ENCODE data around the gene ACTRT2.

The ACTRT2 gene

DNA sequence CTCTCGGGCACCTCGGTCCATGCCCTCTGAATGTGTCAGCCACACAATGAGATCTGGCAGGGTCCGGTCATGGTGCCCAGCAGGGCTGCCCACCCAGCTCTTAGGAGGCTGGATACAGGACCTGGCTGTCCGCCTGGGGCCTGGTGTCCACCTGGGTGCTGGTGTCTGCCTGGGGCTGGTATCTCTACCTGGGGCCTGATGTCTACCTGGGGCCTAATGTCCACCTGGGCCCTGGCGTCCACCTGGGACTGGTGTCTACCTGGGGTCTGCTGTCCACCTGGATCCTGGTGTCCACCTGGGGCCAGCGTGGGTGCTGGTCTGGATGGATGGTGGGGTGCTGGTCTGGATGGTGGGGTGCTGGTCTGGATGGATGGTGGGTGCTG lies 45.1 kb upstream of the ACTRT2 start:
- no peaks in the 10 kb centered on the region for H3K36me3 ChIP-seq (ENCODE audit: insufficient read depth, low read length)
- H3K9me3 ChIP-seq (ENCODE audit: low read depth, low read length) = no peaks in the 10 kb centered on the region
- no peak overlapping the region for H3K4me3 ChIP-seq
- no peak overlapping the region for H3K27ac ChIP-seq
- no peak overlapping the region for H3K9ac ChIP-seq (ENCODE audit: insufficient read length)
- DNase-seq (ENCODE audit: low read depth, low spot score) = no peak
- no peak for TF ChIP-seq FOXP2 (optimal IDR thresholded peaks at IDR 0.05; ENCODE audit: control extremely low read depth, extremely low read length, insufficient read depth)
- TF ChIP-seq EZH2 (IDR thresholded peaks at IDR 0.05) = no peak
- TF ChIP-seq POLR2AphosphoS5 (IDR thresholded peaks at IDR 0.05; ENCODE audit: borderline replicate concordance, low read depth, low read length) = no peak

DNA sequence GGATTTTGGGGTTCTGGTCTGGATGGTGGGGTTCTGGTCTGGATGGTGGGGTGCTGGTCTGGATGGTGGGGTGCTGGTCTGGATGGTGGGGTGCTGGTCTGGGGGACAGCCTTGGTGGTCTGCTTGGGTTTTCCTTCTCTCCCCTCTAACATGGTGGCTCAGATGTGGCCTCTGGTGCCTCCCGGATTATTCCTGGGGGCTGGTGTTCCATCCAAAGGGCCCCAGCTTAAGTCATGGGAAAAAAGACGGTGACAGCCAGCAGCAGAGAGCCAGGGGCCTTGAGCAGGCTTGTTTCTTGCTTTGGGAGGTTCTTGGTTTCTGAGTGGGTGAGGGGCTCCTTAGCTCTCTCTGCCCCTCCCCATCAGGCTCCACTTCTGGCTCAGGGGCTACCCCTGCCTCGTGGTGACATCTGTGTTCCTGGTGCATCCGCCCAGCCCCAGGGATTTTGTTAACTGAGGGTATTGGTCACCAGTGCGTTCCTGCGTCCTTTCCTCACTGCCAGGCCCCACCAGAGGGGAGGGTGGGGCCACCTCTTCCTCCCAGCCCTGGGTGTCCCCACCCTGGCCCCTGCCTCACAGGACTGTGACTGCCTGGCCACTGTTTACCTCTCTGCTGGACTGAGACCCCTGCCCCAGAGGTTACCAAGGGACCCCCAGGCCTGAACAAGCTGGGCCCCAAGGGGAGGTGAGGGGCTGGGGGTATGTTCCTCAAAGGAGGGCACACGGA lies 43.2 kb upstream of the ACTRT2 start:
- Histone ChIP-seq H3K36me3 (ENCODE audit: insufficient read depth, low read length) (no peaks in the 10 kb centered on the region), H3K9me3 (ENCODE audit: low read depth, low read length) (no peaks in the 10 kb centered on the region), H3K27ac (no peak overlapping the region), H3K4me3 (no peak overlapping the region), H3K9ac (ENCODE audit: insufficient read length) (no peak overlapping the region)
- DNase-seq (ENCODE audit: low read depth, low spot score) = no peak
- TF ChIP-seq EZH2 (IDR thresholded peaks at IDR 0.05) = no peak
- no peak for TF ChIP-seq POLR2AphosphoS5 (IDR thresholded peaks at IDR 0.05; ENCODE audit: borderline replicate concordance, low read depth, low read length)
- no peak for TF ChIP-seq FOXP2 (optimal IDR thresholded peaks at IDR 0.05; ENCODE audit: control extremely low read depth, extremely low read length, insufficient read depth)

GRCh38 chr1:2978691-2979190 lies 42.5 kb upstream of the ACTRT2 start:
- no peaks in the 10 kb centered on the region for H3K9me3 ChIP-seq (ENCODE audit: low read depth, low read length)
- H3K4me3 ChIP-seq = no peak overlapping the region
- no peaks in the 10 kb centered on the region for H3K36me3 ChIP-seq (ENCODE audit: insufficient read depth, low read length)
- TF ChIP-seq EZH2 (IDR thresholded peaks at IDR 0.05) = no peak
- no peak for TF ChIP-seq POLR2AphosphoS5 (IDR thresholded peaks at IDR 0.05; ENCODE audit: borderline replicate concordance, low read depth, low read length)
- TF ChIP-seq FOXP2 (optimal IDR thresholded peaks at IDR 0.05; ENCODE audit: control extremely low read depth, extremely low read length, insufficient read depth) = no peak
- no peak overlapping the region for H3K9ac ChIP-seq (ENCODE audit: insufficient read length)
- H3K27ac ChIP-seq = no peak overlapping the region
- DNase-seq (ENCODE audit: low read depth, low spot score) = no peak

- H3K9ac ChIP-seq (ENCODE audit: insufficient read length) = no peak overlapping the region
- DNase-seq (ENCODE audit: low read depth, low spot score) = no peak
Observed at GRCh38 chr1:2979191-2980072, 41.8 kb upstream of the ACTRT2 start.

GRCh38 chr1:2980073-2980791 lies 41.0 kb upstream of the ACTRT2 start:
- TF ChIP-seq FOXP2 (optimal IDR thresholded peaks at IDR 0.05; ENCODE audit: control extremely low read depth, extremely low read length, insufficient read depth) = no peak
- no peak for TF ChIP-seq POLR2AphosphoS5 (IDR thresholded peaks at IDR 0.05; ENCODE audit: borderline replicate concordance, low read depth, low read length)
- no peak for TF ChIP-seq EZH2 (IDR thresholded peaks at IDR 0.05)

More at GRCh38 chr1:2979191-2980072, 41.8 kb upstream of the ACTRT2 start:
- Histone ChIP-seq H3K4me3 (no peak overlapping the region), H3K9me3 (ENCODE audit: low read depth, low read length) (no peaks in the 10 kb centered on the region), H3K27ac (no peak overlapping the region), H3K36me3 (ENCODE audit: insufficient read depth, low read length) (no peaks in the 10 kb centered on the region)
- TF ChIP-seq FOXP2 (optimal IDR thresholded peaks at IDR 0.05; ENCODE audit: control extremely low read depth, extremely low read length, insufficient read depth) = no peak
- TF ChIP-seq EZH2 (IDR thresholded peaks at IDR 0.05) = no peak
- TF ChIP-seq POLR2AphosphoS5 (IDR thresholded peaks at IDR 0.05; ENCODE audit: borderline replicate concordance, low read depth, low read length) = no peak

DNA sequence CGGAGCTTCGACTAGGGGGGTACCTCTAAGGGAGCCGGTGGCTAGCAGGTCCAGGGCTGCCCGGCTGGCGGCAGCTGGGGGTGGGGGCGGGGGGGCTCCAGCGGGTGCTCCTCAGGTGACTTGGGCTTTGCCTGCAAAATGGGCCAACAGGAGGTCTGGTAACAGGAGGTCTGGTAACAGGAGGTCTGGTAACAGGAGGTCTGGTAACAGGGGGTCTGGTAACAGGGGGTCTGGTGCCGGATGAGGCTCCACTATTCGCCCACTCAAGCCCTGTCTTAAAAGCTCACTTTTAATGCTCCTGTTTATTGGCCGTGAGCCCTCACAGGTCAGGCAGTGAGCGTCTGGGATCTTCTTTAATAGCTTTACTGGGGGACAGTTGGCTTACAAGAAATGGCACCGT lies 40.4 kb upstream of the ACTRT2 start:
- H3K36me3 ChIP-seq (ENCODE audit: insufficient read depth, low read length) = no peaks in the 10 kb centered on the region
- TF ChIP-seq FOXP2 (optimal IDR thresholded peaks at IDR 0.05; ENCODE audit: control extremely low read depth, extremely low read length, insufficient read depth) = no peak
- no peak for TF ChIP-seq POLR2AphosphoS5 (IDR thresholded peaks at IDR 0.05; ENCODE audit: borderline replicate concordance, low read depth, low read length)
- TF ChIP-seq EZH2 (IDR thresholded peaks at IDR 0.05) = no peak
- no peak overlapping the region for H3K9ac ChIP-seq (ENCODE audit: insufficient read length)
- no peak for DNase-seq (ENCODE audit: low read depth, low spot score)
- H3K4me3 ChIP-seq = no peak overlapping the region
- H3K27ac ChIP-seq = no peak overlapping the region
- no peaks in the 10 kb centered on the region for H3K9me3 ChIP-seq (ENCODE audit: low read depth, low read length)

More at GRCh38 chr1:2980073-2980791, 41.0 kb upstream of the ACTRT2 start:
- no peak for DNase-seq (ENCODE audit: low read depth, low spot score)
- Histone ChIP-seq H3K4me3 (no peak overlapping the region), H3K36me3 (ENCODE audit: insufficient read depth, low read length) (no peaks in the 10 kb centered on the region), H3K9ac (ENCODE audit: insufficient read length) (no peak overlapping the region), H3K9me3 (ENCODE audit: low read depth, low read length) (no peaks in the 10 kb centered on the region), H3K27ac (no peak overlapping the region)

DNA sequence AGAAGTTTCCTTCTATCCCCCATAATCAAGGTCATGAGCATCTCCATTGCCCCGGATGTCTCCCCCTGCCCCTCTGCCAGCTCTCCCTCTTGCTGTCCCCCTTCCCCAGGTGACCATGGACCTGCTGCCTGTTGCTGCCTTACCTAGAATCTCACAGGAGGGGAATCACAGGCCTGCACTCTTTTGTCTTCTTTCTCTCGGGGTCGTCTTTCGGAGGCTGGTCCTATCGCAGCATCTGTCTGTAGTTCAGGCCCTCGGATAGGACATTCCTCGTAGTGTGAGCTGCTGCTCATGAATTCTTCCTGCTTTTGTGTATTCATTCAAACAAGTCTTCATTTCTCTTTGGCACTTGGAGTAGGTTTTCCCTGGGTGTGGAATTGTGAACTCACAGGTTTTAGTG lies 39.9 kb upstream of the ACTRT2 start:
- Histone ChIP-seq H3K36me3 (ENCODE audit: insufficient read depth, low read length) (no peaks in the 10 kb centered on the region), H3K27ac (no peak overlapping the region), H3K9ac (ENCODE audit: insufficient read length) (no peak overlapping the region), H3K4me3 (no peak overlapping the region), H3K9me3 (ENCODE audit: low read depth, low read length) (no peaks in the 10 kb centered on the region)
- DNase-seq (ENCODE audit: low read depth, low spot score) = no peak
- TF ChIP-seq POLR2AphosphoS5 (IDR thresholded peaks at IDR 0.05; ENCODE audit: borderline replicate concordance, low read depth, low read length) (no peak), FOXP2 (optimal IDR thresholded peaks at IDR 0.05; ENCODE audit: control extremely low read depth, extremely low read length, insufficient read depth) (no peak), EZH2 (IDR thresholded peaks at IDR 0.05) (no peak)
